Activated gamma-delta T cell (primary cell): Measurements from ENCODE around the gene ANKRD36C.
"Not testable (repeated sequence)": the region's sequence is repeated elsewhere in the genome, so short reads cannot be mapped to it uniquely, and the experiment has no call there.

Experiments
- DNase-seq: peaks from one replicate; lab custom pipeline; 2025; lab: John Stamatoyannopoulos, UW

The ANKRD36C gene

GRCh38 chr2:96008051-96008450 lies 16.4 kb upstream of the ANKRD36C start:
- DNase-seq: not testable (repeated sequence)

- DNase-seq: not testable (repeated sequence)
Measured at GRCh38 chr2:96006248-96006647, 14.6 kb upstream of the ANKRD36C start.

- DNase-seq: not testable (repeated sequence)
Measured at GRCh38 chr2:95992520-95993272, 1.1 kb upstream of the ANKRD36C start.

- DNase-seq: not testable (repeated sequence)
Measured at GRCh38 chr2:95992102-95992501, 478 bp upstream of the ANKRD36C start.

- DNase-seq: not testable (repeated sequence)
Measured at GRCh38 chr2:95990884-95991283, 740 bp downstream of the ANKRD36C start.

GRCh38 chr2:95951662-95952061 lies 40.0 kb downstream of the ANKRD36C start:
- DNase-seq: not testable (repeated sequence)

- not testable (repeated sequence) for DNase-seq
Measured at GRCh38 chr2:95948039-95948438, 43.6 kb downstream of the ANKRD36C start.

GRCh38 chr2:95939947-95940346 lies 51.7 kb downstream of the ANKRD36C start:
- not testable (repeated sequence) for DNase-seq

GRCh38 chr2:95930740-95931139 lies 60.9 kb downstream of the ANKRD36C start:
- DNase-seq: not testable (repeated sequence)

- DNase-seq: not testable (repeated sequence)
Measured at GRCh38 chr2:95917007-95917406, 74.6 kb downstream of the ANKRD36C start.

GRCh38 chr2:95915131-95915530 lies 76.5 kb downstream of the ANKRD36C start:
- DNase-seq: not testable (repeated sequence)

- DNase-seq: not testable (repeated sequence)
Measured at GRCh38 chr2:95911431-95911830, 80.2 kb downstream of the ANKRD36C start.

GRCh38 chr2:95894443-95894842 lies 97.2 kb downstream of the ANKRD36C start:
- DNase-seq: not testable (repeated sequence)

GRCh38 chr2:95867929-95868328 lies 123.7 kb downstream of the ANKRD36C start:
- not testable (repeated sequence) for DNase-seq

- DNase-seq: not testable (repeated sequence)
Measured at GRCh38 chr2:95867047-95867677, 124.5 kb downstream of the ANKRD36C start.

- DNase-seq: not testable (repeated sequence)
Measured at GRCh38 chr2:95862121-95862520, 129.5 kb downstream of the ANKRD36C start.

- no peak for DNase-seq
Measured at GRCh38 chr2:95836151-95836550, 155.5 kb downstream of the ANKRD36C start.

GRCh38 chr2:95834077-95835013 lies 157.3 kb downstream of the ANKRD36C start:
- not testable (repeated sequence) for DNase-seq

- DNase-seq: not testable (repeated sequence)
Measured at GRCh38 chr2:95824218-95824617, 167.4 kb downstream of the ANKRD36C start.

GRCh38 chr2:95817521-95817920 lies 174.1 kb downstream of the ANKRD36C start:
- DNase-seq: not testable (repeated sequence)

- not testable (repeated sequence) for DNase-seq
Measured at GRCh38 chr2:95813311-95813710, 178.3 kb downstream of the ANKRD36C start.

GRCh38 chr2:95799892-95800291 lies 191.7 kb downstream of the ANKRD36C start:
- DNase-seq: no peak
